HG02938 (cell line): ENCODE results near the gene MUC15.

Experiments used
- ATAC-seq: cut with Tn5 transposase; IDR thresholded peaks from one replicate; pipeline ENCODE4 v1.9.1; 2021; ENCODE audit warnings: mild to moderate bottlenecking, moderate library complexity; ENCODE audit not compliant: unreplicated experiment

Gene MUC15

DNA sequence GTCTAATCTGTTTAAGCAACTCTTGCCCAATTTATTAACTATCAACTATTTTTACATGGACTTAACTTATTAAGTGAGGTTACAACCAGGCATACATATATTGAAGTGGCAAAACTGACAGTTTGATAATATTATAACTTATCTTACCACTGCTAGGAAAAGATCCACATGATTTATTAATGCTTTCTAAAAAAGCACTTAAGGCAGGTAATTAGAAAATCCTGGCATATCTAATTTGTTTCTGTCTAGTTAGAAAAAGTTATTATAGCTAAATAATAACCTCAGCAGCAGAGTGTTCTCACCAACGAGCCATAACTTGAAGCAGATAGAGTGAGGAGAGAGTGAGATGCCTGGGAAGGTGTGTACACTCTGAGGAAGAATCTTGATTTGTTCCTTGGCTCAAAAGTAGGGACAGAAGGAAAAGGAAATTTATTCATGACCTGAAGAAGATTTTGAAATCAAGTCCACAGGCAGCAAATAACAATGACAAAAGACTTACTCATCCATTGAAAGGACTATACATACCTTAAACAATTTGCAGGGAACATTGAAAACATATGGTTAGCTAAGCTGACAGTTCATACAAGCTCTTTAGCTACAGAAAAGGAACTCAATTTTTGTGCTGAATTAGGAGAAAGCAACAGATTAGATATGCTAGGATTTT is 7.1 kb upstream of the MUC15 start:
- no peak for ATAC-seq

DNA sequence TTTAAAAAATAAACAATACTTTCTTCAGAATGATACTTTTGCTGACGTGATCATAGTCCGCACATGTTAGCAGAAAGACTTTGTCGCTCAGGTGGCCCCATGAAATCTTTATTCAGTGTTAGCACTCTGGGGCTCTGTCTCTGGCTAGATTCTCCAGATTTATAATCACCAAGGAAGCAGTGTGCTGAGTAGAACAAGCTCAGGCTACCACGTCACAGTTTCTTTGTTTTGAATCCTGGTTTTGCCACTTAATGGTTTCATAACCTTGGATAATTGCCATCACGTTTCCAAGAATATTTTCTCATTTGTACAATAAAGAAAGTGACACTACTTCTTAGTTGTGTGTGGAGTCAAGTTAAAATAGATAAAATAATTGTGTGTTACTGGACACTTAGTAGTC is 3.9 kb upstream of the MUC15 start:
- no peak for ATAC-seq

DNA sequence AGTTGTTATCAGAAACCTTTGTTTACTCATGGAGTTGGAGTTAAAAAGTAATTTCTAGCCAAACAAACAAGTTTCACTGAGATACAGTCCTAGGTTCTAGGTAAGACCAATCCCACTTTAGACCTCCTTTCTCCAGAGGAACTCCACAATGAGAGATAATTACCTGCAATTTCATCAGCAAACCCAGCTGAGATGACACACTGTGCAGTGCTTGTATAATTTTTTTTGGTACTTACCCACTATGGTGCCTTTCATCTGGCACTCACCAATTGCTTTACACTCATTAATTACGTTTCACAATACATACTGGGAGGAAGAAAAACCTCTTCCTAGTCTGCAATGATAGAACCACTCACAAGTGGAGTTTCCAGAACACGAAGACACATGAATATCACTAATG is 1.8 kb upstream of the MUC15 start:
- ATAC-seq = no peak

DNA sequence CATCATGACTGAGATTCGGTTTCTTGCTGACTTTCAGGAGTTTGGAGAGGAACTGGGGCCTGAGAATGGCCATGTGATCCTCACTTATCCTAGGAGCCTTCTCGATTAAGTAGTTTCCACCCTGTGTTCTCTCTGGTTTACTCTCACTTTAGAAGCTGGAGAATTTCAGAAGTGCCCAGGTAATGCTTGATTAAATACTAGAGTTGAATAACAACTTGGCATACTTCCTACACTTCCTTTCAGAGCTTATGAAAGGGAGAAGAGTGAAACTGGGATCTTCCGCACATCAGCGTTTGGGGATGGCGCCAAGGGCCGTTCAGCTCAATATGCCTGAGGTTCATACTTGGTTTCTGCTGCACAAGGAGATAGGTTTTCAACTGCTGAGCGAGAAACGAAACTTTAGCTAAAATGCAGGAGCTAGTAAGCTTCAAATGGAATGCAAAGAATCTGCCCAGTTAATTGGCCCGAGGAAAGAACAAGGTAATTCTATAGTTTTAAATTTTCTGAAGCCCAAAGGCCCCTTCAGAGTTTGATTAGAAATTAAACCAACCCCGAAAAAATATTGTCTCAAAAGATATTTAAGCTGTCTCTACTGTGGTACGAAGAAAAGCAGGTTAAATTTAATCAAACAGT is 823 bp upstream of the MUC15 start:
- no peak for ATAC-seq

DNA sequence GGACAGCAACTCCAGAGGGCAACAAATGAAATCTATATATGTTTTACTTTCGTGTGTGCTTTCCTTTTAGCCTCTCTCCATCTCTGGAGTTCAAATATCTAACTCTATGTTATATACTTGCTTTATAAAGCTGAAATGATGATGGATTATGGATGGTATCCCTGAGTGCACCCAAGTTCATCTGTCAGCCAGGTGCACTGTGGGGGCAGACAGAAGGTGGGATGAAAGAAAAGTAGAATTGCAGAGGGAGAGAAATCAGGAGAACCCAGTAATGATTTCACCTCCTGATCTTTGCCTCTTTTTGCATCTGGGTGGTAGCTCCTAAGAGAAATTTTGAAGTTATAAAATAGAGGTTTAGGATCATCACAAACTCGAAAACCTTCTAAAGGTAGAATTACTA is 2.4 kb downstream of the MUC15 start:
- ATAC-seq = no peak

DNA sequence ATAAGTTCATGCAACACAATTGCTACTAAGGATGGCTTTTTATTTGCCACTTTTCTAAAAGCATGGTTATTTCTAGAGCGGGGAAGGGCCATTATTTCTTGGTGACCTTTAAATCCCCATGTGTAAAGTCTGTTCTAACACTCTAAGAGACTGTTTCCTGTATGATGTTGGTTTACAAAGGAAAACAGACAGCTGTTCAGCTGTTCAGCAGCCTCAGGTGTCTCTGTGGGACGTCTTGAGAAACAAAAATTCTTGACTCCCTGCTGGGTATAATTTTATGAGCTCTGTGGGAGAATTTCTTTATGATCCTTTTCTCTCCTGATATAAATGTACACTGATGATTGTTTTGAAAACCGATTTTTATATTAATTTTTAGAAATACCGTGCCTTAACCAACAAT is 13.9 kb downstream of the MUC15 start:
- no peak for ATAC-seq

DNA sequence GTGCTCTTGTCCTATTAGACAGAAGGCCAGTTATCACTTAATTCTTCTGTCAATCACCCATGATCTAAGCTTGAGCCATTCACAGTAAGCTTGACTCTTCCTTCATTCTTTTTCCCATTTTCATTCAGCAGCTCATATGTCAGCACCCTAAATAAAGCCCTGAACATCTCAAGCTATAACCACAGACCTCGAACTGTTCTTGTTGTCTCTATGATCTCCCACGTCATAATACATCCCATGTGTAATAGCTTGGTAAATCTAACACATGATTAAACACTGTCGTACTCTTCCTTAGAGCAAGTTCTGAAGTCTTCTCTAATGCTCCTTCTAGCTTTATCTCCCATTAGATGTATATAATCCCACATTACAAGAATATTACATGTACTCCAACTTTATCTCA is 14.4 kb downstream of the MUC15 start:
- no peak for ATAC-seq

DNA sequence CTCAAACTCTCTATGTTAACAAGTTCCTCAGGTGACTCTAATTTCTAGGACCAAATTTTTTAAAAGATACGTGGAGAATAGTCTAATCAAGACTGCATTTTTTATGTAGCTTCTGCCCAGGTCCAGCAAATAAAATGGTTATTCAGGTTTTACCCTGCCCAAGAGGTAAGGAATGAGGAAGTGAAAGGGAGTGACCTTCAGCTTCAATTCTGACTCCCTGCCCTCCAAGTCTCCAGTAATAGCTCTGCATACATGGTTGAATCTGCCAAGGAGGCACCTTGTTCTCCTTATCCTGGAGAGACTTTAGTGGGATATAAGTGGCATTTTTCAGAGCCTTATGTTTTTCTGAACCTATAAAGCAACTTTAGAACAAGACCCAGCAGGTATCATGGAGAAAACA is 15.5 kb downstream of the MUC15 start:
- ATAC-seq = no peak

DNA sequence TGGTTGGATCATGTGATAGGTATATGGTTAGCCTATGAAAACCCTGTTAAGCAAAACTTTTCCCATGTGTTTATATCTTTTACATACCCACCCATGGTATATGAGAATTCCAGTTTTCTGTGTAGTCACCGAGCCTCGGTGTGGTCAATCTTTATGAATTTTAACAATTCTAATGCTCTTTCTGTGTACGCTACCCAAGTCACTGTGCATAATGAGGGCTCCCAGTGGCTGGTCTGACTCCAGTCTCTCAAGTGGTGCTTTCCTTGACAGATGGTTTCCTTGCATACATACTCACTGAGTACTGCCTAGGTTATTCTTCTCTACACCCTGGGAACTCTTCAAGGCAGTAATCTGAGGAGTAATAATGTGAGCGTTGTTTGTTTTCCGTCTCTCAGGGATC is 17.6 kb downstream of the MUC15 start:
- ATAC-seq = no peak

DNA sequence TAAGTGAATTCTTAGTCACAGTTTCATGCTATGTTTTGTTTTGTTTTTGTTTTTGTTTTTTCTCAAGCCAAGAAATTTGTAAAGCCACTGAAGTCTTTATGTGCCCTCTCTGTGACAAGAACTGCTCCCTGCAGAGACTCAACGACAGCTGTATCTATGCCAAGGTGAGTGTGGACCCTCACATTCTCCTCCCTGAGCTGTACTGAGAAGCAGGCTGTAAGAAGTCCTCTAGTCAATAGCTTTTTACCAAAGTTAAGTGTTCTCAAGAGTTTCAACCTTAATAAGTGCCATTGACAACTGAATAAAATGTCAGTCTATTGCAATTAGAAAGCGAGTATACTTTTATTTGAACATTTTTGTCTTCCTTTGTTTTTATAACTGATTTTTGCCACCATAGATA is 18.9 kb downstream of the MUC15 start:
- no peak for ATAC-seq

DNA sequence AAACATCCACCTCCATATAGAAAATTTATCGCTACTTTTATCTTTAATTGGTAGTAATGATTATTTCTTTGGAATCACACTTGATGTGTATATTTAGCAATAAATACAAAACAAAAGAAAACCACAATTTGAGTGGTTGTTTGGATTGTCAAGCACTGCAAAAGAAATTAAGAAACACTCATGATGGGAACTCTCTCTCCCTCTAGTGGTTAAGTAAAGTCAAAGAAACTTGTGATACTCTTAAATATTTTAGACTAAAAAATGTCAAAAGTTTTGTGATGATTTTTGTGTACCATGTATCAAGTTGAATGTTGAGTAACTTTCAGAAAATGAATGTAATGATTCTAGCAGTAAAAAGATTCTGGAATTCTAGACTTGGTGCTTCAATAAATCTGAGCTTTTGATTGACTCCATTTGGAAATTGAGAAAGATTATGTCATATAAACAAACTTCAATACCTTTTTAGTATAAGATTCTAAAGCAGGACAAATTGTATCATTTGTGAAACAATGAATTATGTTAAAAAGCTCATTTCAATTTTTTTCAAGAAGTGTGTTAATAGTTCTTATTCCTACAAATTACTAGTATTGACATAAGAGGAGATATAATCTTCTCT is 20.8 kb downstream of the MUC15 start:
- no peak for ATAC-seq

DNA sequence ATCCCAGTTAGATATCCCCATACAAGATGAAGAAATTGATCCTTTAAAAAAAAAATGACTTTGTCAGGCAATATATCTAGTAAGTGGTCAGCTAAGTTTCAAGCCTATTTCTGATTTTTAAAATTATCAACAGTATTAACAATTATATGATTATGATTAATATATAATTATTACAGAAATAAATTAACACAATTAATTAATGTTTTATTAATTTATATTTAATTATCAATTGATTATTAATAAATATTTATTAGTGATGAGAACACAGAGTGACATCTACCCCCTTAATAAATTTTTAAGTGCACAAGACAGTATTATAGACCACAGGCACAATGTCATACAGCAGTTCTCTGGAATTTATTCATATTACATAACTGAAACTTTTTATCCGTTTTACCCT is 22.0 kb downstream of the MUC15 start:
- ATAC-seq = no peak

DNA sequence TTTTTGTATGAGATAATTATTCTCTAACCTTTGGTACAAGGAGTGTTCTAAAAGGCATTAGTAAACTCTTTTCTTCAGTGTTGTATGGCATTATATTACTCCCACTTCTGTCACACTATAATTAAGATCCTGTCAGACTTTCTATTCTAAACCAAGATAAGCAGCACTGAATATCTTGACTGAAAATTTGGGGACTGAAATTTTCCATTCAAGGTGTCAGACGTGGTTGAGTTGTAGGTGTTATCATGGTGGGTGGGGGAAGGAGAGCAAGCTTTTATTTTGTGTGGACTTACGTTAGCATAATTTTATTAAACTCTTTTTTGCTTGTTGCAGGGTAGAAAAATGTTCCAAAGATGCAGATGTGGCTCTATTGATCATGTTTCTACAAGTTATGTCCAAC is 22.9 kb downstream of the MUC15 start:
- ATAC-seq = no peak

DNA sequence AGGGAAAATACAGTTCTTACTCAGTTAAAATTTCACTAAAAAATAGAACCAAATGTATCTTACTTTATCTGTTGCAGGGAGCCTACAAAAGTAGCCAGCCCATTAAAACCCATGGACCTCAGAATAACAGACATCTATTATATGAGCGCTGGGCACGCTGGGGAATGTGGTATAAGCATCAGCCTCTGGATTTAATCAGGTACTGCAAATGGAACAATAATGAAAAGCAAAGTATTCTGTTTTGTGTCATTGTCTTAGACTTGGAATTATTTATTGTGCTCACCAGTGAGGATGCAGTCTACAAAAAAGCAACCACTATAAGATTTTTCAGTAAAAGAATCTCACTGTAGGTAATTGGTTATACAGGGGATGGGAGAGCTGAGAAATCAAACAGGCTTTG is 30.2 kb downstream of the MUC15 start:
- no peak for ATAC-seq

DNA sequence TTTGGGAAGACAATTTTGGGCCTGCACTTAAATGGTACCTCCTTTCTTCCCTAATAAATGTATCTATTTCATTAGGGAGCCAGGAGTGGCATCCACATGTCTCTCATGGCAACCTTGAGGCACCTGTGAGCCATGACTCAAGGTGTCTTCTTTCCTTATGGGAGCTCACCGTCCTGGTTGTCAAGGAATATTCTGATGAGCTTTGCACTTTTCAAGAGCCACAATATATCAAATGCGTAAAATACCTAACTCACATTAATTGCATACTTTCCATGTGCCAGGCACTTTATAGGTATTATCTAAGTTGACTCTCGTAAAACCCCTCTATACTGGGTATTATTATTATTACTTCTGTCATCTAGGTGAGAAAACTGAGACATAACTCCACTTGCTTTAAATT is 32.5 kb downstream of the MUC15 start:
- ATAC-seq = no peak

DNA sequence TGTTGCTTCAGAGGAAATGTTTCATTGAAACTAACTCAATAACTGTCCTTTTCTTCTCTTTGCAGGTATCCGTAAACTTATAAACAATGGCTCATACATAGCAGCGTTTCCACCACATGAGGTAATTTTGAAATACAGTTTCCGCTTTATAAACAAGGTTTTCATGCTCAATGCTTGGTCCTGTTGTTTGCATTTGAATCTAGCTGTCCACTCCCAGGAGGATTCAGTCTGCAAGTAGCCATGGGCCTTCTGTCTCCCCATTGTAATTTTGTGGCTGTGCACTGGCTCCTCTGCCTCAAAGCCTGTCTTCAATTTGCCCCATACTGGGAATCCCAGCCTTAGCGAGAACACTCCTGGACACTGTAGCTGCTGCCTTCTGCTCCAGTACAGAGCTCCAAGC is 34.7 kb downstream of the MUC15 start:
- no peak for ATAC-seq

DNA sequence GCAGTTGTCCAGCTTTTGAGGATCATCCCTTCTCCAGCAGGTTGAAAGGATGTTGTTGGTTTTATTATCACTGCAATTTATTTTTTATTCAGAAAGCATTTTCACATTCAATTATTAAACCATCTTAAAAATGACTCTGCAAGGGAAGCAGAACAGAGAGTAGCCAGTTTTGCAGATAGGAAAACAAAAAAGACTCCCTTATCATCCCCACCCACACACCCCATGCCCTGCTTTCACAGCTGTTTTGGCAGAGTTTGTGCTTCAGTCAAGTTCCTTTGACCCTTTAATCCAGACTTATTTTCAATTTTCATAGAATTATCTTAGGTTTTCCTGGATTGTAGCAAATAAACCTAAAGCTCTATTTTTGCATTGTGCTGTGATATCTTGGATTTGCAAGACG is 44.4 kb downstream of the MUC15 start:
- ATAC-seq = no peak

DNA sequence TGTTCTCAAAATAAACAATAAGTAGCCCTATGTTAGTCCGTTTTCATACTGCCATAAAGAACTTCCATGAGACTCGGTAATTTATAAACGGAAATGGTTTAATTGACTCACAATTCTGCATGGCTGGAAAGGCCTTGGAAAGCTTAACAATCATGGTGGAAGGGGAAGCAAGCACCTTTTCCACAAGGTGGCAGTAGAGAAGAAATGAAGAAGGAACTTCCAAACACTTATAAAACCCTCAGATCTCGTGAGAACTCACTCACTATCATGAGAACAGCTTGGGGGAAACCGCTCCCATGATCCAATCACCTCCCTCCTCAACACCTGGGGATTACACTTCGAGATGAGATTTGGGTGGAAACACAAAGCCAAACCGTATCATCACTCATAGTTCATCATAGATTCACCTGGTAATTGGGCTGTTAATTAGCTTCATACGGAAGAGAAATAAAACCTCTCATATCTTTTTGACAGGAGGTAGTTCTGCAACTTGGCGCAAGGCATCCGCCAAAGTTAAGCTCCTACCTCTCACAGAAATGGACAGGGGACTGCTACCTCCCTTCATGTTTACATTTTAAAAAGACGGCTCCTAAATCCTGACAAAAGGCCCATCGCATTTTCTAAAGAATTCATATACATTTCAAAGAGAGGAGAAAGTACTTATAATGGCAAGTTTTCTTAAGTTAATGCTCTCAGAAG is 49.0 kb downstream of the MUC15 start:
- no peak for ATAC-seq

DNA sequence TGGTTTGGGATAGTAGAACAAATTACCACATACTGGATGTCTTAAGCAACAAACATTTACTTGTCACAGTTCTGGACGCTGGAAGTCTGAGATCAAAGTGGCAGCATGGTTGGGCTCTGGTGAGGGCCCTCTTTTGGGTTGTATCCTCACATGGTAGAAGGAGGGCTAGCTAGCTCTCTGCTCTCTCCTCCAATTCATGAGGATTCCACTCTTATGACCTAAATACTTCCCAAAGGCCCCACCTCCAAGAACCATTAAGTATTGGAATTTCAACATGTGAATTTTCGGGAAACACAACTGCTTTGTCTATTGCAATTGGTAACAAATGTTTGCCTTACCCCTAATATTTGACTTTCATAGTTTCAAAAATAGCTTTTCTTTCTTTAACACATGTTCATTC is 52.6 kb downstream of the MUC15 start:
- no peak for ATAC-seq

DNA sequence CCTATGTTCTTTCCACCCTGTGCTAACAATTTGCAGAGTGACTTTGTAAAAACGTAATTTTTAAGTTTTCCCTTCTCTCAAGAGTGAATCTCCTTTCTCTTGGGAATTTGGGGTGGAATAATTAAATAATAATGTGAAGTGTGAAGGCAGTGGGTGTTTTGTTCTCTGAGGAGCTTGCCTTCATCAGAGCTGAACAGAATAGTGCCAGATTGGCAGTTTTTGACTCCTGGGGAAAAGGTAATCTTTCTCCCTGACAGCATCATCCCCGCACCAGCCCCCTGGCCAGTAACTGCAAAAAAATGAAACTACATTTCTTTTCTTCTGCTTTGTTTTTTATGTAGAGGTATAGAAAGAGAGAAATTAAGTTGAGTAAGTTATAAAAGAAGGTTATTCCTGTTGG is 59.9 kb downstream of the MUC15 start:
- no peak for ATAC-seq

DNA sequence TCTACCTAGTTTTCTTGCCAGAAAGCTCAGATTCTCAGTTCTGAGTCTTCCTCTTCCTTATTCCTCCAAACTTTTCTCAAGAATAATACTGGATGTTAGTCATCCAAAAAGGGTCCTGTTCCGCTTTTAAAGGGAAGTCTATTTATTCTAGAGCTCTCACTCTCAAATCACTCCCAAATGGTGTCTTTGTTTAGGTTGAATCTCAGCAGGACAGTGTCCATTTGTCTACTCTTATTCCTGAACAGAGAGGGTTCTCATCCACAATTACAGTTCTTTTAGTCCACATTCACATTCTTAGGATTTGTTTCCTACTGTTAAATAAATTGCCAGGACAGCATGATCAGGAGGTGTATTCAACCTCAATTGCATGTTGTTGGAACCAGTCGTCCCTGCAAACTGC is 61.3 kb downstream of the MUC15 start:
- ATAC-seq = no peak

DNA sequence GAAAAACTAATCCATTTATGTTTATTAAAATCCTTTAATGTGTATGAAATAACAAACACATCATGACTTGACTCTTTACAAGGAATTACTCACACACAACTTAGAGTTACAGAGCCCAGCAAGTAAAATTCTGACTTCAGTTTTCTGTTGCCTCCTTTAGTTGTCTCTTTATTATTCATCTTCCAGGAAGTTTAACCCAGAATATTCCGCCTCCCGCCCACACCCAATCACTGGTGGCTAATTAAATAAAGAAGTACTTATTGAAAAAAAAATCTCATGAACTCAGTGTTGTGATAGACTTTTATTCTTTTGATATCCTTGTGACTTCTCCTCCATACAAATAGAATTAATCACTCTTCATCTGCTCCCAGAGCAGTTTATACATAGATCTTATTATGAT is 61.9 kb downstream of the MUC15 start:
- ATAC-seq = no peak
